NCI-H345 treated with DMSO at 0.1 percent for 48 hours (cell line): ENCODE results near the gene DIAPH3.

Source experiments
- DNase-seq: peaks from one replicate; lab custom pipeline; 2025; ENCODE audit not compliant: unreplicated experiment; lab: John Stamatoyannopoulos, UW

DIAPH3 gene

DNA sequence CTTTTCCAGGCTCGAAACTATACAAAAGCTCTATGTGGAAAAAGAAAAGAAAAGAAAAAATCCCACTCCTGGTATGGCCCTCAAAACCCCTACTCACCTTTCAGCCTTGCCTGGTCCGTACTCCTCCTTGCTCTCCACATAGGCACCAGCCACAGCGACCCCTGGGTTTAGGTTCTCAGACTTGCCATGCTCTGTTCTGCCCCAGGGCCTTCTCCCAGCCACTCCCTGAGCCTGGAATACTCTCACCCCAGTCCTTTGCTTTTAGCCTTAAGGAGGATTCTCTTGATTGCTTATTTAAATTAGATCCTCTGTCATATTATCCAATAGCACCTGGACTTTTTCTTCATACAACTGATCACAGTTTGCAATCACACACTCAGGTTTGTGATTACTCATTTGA lies 522.5 kb downstream of the DIAPH3 start:
- no peak for DNase-seq

DNA sequence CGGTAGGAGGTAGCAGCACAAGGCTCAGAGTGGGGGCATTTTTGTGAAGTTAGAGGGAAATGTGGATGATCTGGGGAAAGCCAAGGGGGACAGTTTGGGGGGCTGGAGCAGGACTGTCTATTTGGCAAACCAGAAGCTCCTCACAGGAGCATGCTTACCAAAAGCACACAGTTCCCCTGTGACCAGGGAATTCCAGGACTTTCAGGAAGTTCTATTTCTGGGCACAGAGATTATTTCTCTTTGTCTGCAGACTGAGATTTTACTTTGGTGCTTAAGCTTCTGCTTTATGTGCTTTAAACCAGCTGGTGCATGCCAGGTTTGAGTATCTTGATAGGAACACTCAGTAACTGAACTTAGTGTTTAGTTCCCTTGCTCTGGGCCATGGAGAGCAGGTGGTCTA lies 525.3 kb downstream of the DIAPH3 start:
- no peak for DNase-seq

DNA sequence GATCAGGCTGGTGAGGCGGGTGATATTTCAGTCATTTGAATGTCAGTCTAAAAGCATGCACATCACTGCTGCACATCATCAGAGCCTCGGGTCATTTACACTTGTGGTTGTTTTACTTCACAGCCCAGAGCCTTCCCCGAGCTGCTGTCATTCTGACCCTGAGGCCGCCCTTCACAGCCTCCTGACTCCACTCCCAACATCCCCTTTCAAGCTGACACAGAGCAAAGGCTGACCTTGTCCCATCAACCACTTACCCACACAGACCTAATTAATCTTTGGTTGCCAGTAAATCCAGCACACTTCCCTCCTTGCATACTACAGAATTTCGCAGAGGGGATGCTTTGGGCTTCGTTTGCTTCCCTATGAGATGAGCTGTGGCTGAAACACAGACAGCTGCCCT lies 528.1 kb downstream of the DIAPH3 start:
- no peak for DNase-seq

DNA sequence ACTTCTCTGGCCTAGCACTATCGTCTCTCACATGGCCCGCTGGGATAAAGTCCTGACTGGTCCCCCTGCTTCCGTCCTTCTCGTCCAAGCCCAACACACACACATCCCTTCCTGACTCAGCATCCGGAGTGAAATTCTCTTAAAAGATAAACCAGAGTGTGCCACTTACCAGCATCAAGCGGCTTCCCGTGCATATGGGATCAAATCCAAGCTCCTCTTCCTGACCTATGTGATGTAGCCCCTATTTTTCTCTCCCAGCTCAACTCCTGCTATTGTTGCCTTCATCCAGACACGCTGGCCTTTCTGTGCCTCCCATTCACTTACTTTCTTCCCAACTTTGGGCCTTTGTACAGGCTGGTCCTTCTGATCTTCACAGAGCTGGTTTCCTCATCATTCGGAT lies 530.4 kb downstream of the DIAPH3 start:
- no peak for DNase-seq

DNA sequence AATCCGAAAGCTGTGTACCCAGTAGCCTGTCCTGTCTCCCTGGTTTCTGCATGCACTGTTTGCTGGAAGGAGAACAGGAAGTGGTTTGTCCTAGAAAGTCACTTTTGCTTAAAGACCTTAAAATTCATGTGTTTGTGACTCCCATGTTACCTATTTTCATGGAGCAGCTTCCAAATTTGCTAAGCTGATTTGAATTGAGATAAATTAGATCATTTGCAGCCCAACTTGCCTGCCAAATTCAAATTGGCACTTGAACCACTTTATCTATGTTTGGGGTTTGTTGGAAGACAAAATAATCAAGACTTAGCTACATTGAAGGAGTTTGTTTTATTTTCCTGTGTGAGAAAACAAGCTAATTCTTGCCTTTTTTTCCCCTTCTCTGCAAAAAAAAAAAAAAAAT lies 532.5 kb downstream of the DIAPH3 start:
- no peak for DNase-seq

DNA sequence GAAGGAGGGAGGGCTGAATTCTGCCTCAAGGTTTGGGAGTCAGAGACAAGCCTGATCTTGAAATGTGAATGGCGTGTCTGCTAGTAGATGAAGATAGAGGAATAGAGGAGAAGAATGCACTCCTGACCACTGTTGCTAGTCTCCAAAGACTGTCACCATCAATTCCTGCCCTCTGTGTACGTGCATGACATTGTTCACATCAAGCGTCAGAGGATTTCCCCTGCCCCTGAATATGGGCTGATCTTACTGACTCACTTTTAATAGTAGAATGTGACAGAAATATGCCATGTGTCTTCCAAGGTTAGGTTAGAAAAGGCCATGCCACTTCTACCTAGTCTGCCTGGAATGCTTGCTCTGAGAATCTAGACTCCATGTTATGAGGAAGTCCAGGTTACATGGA lies 538.6 kb downstream of the DIAPH3 start:
- DNase-seq, result no peak

DNA sequence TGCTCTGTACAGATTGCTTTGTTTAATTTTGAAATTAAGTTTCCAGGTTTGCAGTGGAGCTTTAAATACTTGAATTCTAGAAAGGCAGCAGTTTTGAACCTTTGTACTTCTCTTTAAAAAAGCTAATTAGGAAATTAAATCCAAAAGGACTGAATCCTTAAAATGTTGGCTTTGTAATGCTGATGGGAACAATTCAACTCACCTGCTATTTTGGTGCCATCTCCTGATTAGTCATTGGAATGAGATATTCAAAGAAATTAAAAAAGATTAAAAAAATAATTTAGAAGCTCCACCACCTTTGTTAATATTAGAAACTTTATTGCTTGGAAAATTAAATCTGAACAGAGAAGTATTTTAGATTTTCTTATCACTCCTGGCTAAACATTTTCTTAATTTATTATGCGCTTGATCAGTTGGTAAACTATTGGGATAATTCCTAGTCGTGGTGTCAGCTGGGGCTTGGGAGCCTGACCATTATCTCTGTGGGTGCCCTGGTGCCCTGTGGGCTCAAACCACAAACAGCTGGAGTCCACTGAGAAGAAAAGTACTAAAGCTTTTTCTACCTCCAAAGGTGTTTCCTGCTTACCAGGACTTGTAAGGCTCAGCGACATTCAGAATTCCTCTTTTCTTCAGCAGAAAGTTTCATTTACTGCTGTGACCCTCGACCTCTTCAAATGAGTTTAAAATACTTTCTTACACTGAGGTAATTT lies 540.4 kb downstream of the DIAPH3 start:
- no peak for DNase-seq

DNA sequence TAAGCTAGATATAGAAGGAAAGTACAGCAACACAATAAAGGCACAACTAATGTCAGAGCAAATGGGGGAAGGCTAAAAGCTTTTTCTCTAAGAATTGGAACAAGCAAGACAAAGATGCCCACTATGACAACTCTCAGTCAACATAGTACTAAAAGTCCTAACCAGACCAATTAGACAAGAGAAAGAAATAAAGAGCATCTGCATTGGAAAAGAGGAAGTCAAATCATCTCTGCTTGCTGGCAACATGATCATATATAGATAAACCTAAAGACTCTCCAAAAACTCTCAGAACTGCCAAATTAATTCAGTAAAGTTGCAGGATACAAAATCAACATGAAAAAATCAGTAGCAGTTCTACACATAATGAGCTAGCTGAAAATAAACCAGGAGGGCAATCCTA lies 542.0 kb downstream of the DIAPH3 start:
- DNase-seq, result no peak
